Effector CD4-positive, alpha-beta T cell (primary cell): Measurements from ENCODE around the gene PRKCH.

Source experiments
- DNase-seq: peaks from one replicate; pipeline ENCODE4 v3.0.0-alpha.2; 2020

PRKCH gene

DNA sequence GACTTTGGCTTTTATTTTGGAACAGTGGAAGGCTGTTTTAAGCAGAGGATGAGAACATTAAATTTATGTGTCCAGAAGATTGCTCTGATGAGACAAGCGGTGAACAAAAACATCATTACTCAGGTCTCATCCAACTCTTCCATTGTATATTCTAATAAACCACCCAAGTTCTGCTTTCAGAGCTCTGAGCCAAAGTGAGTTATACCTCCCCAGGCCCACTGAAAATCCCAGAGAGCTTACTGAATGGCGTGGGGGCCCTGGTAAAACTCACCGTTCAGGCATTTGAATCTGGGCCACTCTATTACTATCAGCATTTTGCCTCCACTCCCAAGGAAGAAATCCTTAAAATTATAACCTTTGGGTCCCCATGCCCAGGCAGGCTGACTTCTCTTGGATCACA, 251.9 kb downstream of the PRKCH start:
- DNase-seq, result no peak

DNA sequence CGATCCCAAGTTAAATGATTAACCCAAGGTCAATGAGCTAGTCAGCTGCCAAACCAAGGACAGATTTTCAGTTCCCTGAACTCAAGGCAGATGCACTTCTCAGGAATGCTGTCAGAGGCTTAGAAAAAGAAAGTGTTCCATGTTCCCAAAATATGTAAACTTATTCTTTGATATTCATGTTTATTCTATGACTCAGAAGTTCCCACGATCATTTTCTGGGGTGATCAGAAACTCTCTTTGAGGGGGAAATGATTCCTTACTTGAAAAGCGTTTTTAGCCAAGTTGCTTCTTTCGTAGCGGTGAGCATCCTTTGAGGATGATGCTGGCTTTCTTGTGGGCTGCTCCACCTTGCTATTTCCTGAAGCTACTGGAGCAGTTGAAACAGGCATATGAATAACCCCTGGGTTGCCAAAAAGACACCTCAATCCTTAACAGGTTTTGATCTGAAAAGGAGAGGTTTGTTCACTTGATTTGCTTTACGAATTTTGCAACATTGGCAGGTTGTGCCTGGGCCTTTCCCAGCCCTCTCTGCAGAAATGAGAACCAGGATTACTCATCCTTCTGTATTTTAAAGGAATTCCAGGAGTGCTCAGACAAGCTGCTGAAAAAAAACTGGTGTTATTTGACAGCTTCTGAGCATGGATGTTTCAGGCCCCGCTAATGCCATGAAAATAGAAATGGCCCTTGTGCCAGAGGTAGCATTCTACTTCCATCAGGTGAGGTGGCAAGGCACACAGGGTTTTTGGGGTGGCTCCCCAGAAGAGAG, 252.6 kb downstream of the PRKCH start:
- DNase-seq, result no peak

DNA sequence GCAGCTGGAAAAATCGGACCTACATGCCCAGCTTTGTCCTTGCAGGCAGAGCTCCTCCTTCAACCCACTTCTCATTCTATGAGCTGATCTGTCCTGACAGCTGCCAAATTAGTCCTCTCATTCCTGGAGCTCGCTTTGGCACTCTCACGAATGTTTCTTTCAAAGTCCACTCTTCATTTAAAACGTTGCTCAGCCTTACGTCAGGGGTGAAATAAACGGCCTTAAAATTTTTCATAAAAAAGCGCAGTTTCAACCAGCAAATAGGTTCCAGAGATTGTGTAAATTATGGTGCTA, 253.1 kb downstream of the PRKCH start:
- no peak for DNase-seq

DNA sequence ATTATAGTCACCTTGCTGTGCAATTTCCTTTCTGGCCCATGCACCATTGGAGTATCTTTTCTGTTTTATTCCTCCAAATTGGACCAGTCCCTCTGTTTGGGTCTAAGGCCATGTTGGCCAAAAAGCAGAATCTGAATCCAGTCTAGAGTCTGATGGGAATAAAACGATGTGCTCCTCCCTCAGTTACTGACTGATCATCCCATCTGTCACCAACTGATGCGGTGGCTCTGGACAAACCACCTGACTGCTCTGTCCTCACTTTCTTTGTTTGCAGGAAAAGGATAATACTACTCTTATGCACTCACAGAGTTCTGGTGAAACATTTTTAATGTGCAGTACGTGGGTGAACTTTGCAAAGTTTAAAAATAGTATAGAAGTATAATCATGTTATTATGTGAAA, 253.7 kb downstream of the PRKCH start:
- DNase-seq, result no peak

DNA sequence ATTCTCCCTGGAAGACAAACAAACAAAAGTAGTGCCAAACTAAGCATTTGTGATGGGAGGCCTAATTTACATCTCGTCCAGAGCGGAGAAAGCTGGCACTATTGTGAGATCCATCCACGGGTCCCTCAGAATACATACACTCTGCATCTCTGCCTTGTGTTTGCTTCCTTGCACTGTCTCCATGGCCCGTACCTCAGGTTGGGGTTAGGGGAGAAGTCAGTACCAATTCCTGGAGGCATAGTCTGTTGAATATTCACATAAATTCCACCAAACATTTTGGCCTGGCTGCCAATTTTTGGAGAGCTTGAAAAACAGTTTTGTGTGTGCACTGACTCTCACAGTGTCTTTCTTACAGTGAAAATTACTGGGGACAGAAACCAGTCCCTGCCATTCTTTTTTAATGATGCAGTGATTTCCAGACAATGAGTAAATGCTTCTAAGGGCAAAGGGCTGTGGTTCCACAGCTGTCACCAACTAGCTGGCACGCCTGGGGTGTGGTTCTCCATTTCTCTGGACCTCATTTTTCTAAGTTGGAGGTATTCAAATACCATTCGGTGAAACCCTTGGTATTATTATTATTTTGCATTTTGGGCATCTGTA, 254.3 kb downstream of the PRKCH start:
- DNase-seq, result no peak

DNA sequence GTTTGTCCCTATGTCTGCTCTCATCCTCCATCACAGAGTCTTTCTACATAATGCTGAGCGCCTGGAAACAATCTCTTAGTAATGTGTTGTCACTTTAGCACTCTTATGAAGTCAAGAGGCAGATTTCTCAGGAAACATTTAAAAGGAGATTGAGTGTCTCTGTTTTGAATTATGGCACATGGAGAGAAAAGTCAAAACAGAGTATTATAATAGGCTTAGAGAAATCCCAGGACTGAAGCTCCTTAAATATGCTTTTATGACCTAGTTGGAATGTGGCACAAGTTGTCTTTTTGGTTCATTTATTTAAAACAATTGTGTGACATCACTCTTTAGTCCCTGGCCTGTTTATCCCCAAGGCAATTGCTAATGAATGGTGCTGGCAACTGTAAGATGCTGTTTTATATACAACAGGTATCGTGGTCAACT, 256.1 kb downstream of the PRKCH start:
- DNase-seq, result no peak

DNA sequence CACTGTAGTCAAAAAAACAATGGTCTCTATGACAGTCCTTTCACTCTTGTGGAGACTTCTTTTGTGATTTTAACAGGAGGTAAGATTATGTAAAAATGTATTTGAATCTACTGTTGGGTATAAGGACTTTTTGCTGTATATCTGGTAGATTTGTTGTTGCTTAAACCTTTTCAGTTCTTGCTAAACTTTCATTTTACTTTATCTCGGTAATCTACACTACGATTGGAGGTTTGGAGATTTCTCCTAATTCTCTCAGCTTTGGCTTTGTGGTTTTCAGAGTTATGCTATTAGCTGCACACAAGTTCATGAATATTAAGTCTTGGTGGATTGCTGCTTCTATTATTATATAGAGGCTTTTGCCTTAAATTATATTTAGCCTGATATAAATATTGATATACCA, 257.4 kb downstream of the PRKCH start:
- DNase-seq, result no peak

DNA sequence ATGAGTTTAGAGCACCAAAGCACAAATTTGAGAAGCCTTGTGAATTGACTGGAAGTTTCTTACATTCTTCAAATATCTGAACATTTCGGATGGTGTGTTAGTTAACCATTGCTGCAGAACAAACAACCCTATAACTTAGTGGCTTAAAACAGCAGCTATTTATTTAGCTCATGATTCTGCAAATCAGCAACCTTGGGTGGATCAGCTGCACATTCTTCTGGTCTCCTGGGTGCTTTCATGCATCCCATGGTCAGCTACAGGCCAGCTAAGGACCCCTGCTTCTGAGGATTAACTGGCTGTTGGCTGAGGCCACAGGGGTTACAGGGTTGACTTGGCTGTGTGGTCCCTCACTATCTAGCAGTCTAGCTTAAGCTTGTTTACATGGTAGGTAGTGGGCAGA, 260.0 kb downstream of the PRKCH start:
- DNase-seq, result no peak

DNA sequence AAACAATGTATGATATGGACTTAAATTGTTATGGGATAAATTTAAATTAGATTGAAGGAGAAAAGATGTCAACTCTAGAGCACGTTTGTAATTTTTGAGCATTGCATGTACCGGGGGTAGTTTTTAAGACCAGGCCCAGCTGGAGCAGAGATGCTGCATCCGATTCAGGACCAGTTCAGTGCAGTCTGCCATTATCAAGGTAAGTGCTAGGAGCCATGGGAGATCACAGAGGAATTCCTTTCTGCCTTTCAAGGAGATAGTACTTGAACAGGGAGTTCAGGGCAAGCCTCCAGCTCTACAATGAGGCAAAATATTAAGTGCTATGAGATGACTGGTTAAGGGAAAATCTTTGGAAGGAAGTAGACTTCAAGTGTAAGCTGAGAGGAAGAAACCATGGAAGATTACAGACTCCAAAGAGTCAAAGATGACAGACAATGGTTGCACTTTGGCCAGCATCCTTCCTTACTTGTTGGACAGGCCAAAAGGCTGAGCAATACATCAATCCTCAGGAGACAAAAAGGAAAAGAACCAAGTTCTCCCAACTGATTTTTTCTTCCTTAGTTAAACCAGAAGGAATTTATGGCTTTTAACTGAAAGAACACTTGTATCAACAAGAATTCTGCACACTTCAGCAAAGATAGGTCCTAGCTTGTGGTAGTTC, 260.7 kb downstream of the PRKCH start:
- DNase-seq, result no peak

DNA sequence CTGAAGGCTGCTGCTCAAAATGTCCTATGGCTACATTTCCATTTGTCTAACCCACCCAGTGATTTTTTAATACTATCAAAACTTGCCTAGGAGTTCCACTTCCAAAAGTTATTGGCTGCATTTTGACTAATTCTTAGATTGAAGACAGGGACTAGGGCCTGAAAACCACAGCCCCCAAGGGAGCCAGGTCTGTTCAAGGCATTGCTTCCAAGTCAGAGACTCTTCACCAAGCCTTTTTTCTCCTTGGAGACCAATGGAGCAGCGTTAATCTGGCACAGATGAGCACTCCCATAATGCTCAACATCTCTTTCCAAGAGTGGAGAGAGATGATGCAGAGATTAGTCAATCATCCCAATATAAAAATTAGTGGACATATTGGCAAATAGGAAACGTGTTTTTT, 261.4 kb downstream of the PRKCH start:
- no peak for DNase-seq

DNA sequence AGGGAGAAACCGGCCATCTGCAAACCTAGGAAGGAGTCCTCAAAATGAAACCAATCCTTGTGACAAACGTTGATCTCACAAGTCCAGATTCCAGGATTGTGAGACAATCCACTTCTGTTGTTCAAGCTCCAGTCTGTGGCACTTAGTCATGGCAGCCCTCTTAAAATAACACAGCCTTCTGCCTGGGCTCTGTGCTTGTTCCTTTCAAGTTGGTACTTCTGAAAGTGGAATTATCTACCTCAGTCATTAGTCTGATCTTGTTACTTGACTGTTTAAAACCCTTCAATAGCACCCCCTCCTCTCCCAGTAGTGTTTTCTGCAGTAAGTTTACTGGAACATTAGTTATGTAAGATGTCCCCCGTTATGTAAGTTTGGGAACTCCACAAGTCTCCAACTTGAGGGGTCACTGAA, 263.0 kb downstream of the PRKCH start:
- no peak for DNase-seq

DNA sequence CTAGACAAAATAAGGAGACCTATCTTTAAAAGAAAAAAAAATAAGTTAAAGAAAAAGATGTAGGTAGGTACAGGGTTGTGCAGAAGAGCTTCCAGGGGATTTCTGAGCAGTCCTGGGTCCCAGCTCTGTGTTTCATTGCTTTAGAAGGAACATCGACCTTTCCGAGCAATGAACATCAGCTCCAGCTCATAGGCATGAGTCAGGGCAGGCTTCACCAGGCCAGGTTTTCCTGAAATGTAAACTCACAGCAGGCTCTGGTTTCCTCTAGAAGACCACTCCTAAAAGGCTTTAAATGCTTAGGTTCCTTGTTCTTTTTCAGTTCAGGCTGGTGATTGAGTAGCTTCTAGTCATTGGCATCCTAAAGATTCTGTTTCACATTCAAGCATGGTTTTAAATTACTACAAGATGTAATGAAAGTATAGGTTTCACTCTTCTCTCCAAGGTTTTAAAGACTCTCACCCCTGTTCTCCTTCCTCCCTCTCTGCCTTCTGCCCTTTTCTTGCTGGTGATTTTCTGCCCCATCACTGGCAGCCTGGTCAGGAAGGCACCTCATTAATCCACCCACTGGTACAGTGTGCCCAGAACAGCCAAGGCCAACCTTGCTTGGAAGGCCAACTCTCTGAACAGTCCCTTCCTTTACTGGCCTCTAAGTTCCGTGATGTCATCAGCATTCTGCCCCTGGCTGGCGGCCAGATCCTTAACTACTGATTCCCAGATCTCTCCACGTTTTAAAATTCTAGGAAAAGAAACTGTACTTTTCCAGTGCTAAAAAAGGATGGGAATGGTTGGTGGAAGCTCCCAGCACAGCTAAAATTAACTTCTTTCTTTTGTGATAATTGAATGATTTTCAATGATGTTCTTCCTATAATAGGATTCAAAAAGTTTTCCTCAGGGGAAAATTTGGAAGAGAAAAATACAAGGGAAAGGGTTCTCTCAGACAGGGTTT, 264.5 kb downstream of the PRKCH start:
- DNase-seq, result no peak

DNA sequence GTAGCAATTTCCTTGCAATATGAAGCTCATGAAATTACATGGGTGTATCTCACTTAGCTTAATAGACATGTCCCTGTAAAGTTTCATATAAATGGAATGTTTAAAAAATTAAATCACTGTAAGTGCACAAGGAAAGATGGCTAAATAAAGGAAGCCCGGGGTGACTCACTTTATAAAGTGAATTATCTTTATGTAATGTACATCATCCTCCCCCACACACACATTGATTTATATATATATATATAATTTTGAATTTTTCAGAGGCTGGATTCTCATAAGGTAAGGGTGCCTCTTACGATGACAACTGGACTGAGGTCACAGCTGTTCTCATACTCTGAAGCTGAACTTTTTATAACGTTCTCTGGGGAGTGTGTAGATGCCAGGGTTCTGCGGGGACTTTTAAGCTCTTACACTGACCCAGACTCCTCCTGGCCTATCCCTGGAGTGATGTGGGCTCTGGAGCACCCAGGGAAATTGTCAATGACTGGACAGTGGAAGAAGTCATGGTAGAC, 265.2 kb downstream of the PRKCH start:
- no peak for DNase-seq

DNA sequence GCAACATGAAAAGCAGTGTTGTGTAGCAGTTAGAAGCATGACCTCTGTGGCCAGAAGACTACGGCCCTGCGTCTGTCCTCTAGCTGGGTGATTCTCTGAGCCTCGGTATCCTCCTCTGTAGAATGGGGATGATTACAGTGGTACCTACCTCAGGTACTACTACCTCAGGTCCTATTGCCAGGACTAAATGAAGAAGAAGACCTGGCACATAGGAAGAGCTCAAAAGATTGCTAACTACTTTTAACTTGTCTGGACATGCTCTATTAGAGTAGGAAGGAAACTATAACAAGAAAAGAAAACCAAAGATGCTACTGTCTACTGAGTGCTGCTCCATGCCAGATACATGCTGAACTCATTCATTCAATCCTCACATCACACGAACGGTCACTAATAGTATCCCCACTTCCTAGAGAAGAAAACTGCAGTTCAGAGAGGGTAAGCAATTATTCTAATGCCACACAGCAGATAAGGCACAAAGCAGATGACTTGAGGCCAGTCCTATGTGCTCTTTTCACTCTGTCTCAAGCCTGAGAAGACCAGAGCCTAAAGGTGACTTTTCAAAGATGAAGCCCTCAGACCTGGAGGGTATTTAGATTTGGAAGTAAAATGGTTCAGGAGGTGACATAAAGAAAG, 265.8 kb downstream of the PRKCH start:
- DNase-seq, result no peak

DNA sequence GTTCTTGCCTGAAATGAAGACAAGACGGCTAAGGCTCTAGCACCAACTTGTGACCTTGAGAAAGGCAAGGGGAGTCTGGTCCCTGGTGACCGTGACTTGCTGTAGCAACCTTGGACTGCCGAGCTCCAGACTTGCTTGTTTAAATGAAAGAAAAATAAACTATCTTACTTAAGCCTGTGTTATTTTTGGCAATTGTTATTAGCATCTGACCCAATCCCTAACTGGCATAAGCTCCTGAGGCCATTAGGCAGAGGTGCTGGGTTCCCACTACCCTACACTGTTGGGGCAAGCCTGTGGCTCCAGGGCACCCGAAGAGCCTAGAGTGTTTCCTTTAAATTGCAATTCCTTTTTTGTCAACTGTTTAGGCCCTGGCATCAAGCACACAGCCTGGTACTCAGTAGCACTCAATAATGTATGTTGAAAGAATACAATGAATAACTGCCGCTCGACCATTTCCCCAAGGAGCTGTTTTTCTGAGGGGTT, 267.1 kb downstream of the PRKCH start:
- DNase-seq, result no peak

DNA sequence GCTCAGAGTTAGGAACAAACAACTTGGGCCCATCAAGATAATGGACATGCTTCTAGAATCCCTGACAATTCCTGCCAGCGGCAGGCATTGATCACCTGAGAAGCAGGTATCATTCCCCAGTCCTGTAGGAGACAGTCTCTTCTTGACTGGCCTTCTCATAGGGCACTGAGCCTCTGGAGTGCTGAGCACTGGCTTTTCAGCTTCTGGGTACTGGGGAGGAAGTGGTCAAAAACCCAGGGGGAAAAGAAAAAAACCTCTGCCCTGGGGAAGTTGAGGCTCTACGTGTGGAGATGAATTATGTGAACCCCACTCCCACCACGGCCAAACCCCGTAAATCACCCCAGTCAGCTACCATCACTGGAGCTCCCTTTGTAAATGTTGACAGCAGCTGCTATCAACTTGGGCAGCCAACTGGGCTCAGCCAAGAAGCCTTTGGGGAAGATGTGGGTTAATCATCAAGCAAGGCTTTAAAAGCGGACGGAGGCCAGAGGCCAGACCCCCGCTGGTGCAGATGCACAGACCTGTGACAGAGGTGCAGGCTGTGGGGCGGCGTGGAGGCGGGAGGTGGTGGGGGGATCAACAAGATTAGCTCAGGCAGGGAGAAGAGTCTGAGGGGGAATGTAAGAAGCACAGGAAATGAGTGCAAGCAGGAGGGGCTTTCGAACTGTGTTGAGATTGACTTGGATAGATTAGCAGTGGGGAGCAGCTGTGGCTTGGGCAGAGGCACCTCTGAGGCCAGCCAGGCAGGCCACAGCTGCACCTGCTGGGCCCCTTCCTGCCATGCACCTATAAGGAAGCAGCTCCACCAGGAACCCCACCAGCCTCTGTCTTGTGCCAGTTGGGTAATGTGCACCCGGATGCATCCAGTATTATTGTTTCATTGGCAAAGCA, 268.6 kb downstream of the PRKCH start:
- DNase-seq, result no peak

DNA sequence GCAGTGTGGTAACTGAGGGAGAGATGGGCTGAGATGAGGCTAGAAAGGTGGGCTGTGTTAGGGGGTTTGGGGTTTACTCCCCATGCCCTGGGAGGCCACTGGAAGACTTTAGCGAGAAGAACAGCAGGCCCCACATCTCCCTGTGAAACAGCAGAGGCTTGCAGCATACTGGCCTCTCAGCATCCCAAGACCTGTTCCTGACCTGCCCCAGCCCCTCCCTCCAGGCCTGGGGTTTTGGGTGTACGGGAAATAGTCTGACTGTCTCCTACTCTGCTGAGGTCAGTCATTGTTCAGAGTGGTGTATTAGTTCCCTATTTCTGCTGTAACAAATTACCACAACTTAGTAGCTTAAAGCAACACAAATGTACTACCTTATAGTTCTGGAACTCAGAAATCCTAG, 270.5 kb downstream of the PRKCH start:
- DNase-seq, result no peak

DNA sequence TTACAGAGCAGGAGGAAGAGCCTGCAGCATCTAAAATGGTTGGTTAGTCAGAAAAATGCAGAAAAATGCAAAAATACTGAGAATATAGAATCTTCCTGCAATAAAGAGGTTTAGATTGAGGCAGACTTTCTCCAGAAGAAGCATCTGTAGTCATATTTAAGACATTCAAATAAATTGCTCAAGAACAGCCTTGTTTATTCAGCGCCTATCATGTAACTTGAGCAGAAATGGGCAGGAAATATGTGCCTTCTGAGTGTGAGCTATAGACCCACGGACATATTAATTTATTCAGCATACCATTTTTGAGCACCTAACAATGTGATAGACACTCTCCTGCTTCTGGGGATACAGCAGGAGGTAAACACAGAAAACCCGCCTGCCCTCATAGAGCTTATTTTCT, 272.0 kb downstream of the PRKCH start:
- DNase-seq, result no peak

DNA sequence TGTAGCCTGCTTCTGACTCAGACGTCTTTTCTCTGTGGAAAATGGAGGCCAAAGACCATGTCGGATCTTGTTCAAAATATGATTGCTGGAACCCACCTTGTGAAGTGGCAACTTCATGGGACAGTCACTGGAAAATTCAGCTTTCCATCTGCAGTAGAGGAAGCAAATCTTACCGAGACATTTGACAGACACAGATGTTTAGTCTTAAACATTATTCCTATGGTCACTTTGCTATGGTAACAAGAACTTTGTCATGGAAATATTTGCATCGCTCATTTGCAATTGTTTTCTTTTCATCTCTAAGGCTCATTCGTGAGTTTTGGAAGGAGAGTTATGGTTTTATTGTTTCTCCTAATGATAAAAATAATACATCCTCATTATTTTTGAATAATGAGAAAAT, 275.6 kb downstream of the PRKCH start:
- DNase-seq, result no peak

DNA sequence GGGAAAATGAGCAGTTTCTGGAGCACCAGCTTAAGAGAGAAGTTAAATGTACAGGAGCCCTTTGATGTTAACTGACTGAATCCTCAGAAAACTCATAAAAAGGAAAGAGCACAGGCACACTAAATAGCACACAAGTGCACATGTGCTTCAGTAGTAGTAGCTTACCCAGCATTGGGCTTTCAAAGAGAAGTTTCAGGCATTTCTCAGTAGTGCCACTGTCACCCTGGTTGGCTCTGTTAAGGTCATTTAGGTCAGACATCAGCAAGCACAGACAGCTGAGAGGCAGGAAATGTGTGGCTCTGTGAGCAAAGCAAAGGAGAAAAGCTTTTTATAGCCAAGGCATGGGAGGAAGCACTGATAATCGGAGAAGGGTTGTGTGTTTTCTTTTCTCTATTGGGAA, 277.6 kb downstream of the PRKCH start:
- DNase-seq, result no peak

DNA sequence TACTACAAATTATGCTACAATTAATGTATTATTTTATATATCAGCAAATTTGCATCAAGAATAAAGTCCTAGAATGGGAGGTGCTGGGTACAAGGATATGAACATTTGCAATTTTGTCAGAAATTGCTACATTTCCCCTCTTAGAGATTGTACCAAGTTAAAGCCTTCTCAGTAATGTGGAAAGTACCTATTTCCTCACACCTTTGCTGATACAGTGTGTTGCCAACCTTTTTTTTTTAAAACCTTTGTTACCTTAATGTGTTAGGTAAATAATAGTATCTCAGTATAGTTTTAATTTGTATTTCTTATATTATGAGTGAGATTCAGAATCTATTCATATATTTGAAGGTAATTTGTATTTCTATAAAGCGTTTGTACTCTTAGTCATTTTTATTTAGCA, 278.6 kb downstream of the PRKCH start:
- DNase-seq, result no peak
